HG03469 (cell line): ENCODE results near the gene SYT1.
A peak's percentile ranks its signal among the peaks of the same experiment; 100 is the strongest.
"Not testable (repeated sequence)": the region's sequence is repeated elsewhere in the genome, so short reads cannot be mapped to it uniquely, and the experiment has no call there.

ENCODE experiments used
- ATAC-seq: cut with Tn5 transposase; IDR thresholded peaks from one replicate; pipeline ENCODE4 v1.9.1; 2021; ENCODE audit warnings: mild to moderate bottlenecking, moderate library complexity, moderate number of reproducible peaks; ENCODE audit not compliant: unreplicated experiment

SYT1 gene

DNA sequence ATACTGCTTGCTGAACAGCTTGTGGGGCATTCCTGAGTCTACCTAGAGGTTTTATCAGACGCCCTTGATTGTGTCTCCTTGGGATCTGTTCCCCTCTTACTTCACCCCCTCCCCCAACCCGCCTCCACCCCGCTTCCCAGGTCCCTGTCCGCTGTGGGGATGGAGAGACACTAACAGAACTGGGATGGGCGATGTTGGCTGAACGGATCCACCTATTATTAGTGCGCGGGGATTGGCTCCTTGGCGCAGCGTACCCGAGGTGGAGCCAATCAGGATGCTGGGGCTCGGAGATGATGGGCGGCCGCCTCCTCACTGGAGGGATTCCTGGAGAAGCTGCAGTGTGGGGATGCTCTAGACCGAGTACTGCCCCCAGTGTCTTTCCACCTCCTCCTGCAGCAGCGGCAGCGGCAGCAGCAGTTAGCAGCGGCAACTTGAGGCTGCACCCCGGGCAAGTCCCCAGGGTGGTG is at the start of gene SYT1:
Gene SYT1 (plus strand): TSS at position 372 of the 467 bp plus-strand sequence.
- ATAC-seq: no peak

DNA sequence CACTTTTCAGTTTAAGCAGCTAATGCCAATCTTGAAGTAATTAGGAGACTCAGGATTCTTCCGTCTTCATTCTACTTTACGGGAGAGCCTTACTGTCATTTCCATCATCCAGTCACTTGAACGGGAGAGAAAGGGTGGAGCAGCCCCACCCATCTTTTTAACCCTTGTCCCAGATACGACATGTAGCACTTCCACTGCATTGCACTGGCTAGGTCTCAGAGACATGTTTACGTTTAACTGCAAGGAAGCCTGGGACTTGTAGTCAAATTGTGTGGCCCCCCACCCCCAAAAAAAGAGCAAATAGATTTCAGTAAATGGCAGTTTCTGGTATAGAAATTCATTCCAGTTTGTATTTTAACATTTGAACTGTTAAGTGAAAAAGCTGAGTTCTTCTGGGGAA is 46.1 kb upstream of the SYT1 start:
- ATAC-seq: no peak

DNA sequence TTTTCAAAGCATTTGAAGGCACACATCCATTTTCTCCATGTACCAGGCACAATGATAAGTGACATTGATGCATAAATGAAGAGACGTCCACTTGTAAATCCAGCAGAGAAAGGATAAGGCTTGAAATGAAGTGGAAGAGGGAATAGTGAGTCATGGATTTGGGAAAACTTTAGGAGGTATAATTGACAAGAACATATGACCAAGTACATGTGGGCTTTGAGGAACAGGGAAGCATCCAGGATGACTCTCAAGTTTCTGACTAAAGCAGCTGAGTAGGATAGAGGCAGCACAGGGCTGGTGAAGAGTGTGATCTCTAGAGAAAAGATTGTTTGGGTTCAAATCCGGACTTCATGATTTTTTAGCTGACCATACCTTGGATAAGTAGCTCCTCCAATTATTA is 43.6 kb upstream of the SYT1 start:
- ATAC-seq: no peak

DNA sequence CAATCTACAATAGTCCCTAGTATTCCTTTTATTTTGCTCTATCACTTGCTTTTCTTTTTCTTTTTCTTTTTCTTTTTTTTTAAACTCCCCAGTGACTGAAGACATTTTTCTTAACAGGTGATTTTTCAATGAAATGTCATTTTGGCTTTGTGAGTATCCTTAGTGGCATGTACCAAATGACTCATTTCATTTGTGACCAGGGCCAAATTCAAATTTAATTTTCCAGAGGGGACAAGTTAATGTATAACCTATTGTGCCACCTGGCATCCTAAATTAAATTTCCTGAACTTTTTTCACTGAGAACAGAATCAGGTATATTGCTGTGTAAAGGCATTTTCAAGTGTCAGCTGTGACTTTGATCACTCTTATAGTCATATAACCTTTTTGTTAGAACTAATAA is 39.7 kb upstream of the SYT1 start:
- ATAC-seq: no peak

DNA sequence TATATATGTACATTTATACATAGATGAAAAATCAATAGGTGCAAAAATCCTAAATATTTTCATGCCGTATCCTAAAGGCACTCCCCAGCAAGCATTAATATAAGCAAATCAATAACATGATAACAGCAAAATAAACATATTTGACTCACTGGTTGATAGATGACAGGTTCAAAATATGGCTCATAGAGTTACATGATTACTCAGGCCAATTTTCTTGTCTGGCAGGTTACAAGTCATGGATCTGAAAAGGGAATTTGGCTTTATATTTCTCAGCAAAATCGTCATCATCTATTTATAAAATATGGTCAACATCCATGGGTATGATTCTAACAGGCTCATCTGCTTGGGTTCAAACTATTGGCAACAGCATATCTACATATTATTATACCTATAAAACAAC is 34.9 kb upstream of the SYT1 start:
- no peak for ATAC-seq

DNA sequence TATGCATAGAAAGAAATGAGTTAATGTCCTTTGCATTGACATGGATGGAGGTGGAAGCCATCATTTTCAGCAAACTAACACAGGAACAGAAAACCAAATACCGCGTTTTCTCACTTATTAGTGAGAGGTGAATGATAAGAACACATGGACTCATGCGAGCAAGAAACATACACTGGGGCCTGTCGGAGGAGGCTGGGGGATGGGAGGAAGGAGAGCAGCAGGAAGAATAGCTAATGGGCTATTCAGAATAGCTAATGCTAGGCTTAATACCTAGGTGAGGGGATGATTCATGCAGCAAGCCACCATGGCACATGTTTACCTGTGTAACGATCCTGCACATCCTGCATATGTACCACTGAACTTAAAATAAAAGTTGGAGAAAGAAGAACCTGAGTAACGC is 29.1 kb upstream of the SYT1 start:
- no peak for ATAC-seq

DNA sequence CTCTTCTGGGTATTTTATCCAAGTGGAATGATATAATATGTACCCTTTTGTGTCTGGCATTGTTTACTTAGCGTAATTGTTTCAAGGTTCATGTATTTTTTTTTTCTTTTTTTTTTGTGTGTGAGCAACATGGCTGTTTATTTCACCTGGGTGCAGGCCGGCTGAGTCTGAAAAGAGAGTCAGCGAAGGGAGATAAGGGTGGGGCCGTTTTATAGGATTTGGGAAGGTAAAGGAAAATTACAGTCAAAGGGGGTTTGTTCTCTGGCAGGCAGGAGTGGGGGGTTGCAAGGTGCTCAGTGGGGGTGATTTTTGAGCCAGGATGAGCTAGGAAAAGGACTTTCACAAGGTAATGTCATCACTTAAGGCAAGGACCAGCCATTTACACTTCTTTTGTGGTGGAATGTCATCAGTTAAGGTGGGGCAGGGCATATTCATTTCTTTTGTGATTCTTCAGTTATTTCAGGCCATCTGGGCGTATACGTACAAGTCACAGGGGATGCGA is 24.0 kb upstream of the SYT1 start:
- ATAC-seq: not testable (repeated sequence)

DNA sequence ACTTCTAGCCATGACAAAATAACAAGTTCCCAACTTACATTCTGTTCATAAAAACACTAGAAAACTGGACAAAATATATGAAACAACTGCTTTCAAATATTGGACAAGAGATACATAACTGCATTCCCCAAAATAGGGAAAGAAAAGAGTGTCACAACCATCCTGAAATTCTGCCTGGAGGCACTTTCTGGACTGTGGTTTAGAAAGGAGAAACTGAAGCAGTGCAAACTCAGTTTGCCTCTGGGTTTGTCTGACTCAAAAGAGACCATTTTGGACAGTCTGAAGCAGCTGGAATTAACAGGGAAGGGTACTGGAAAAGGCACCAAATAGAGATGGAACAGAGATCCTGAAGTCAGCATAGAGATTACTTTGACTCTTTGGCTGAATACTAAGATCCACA is 11.3 kb upstream of the SYT1 start:
- no peak for ATAC-seq

DNA sequence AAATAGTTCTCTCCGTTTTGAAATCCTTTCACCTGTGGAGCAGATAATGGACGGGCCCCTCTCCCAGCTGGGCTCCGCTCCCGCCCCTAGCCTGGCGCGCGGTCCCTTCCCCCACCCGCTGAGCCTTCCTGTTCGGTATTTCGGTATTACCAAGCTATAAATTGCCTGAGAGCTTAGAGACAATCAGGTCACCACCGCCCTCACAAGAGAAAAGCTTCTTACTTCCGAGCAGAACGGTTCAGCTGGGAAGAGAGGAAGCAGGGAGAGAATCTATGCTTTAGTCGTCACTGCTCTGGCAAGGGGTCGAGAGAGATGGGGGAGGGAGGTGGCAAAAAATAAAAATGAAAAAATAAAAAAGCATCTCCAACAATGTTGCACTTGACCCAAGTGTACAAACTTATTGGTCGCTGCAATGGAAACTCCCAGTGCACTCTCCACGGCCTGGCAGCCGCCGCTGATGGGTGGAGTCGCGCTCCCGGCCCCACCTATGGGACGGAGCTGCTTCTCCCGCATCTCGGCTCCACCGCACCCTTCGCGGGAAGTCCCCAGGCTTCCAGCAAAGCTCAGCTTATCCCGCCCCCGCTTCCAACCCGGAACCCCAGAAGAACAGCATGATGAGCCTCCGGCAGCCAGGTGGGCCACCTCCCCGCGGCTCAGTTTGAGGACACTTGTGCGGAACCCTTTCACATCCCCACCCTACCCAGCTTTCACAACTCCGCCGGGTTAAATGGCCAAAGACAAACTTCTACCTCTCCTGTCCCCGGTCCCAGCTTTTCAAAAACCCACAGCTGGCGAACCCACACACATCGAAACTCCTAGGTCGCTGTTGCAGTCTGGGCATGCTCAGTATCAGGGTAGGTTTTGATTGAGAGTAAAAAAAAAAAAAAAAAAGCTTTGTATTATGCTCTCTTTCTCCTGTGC is 832 bp upstream of the SYT1 start:
- ATAC-seq: no peak

DNA sequence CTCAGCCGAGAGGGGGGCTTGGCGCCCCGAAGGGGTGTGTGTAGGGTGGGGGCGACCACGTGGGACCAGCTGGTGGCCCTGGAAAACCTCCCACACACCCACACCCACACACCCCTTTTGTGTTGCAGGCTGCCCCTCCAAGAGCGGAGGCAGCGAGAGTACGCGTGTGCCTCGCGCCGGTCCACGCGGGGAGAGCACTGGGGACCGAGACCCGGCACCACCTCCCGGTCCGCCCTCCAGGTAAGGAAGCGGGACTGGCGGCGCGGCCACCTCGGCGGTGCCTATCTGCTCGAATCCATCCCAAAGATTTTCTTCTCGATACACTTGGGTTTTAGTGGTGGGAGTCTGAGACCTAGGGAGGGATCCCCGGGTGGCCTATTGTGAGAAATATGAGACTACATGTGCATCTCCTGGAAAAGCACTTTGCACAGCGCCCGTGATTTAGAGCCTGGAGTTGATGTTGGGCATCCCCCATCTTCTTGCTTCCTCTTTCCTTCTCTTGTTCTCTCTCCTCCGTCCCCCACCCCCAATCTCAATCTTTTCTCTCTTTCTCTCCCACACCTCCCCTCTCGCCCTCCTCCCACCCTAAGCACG is 393 bp downstream of the SYT1 start:
- no peak for ATAC-seq

DNA sequence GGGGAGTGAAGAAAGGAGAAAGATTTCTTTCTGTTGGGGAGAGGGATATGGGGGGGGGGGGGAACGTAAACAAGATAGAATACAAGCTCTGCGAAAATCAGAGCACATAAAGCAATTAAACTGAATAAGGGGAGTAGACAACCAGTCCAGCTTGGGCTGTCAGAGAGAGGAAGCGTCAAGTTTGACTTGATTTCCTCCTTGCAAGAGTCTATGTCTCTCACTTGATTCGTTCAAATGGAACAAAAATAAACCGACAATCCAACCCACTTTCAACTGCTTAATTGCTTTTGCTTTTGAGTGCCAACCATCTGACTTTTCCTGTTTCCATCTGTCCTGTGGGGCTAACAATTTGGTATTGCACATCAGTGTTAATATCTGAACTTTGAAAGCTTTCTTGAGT is 942 bp downstream of the SYT1 start:
- ATAC-seq: no peak

DNA sequence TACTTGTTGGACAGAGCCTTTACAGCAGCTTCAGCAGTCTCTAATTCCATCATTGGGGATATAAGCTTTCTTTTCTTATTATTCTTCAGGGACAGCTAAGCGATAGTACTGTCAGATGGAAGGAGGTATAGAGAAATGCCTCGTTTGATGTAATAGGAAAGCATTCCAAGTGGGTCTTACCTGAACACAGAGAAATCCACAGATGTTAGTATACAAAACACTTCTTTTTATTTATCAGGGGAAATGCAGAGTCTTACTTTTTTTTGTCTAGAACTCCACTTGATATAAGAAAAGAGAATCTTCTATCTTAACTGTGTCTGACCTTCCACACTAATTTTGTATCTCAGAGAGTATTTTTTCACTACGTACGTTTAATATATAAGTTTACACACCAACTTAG is 1.9 kb downstream of the SYT1 start:
- no peak for ATAC-seq

DNA sequence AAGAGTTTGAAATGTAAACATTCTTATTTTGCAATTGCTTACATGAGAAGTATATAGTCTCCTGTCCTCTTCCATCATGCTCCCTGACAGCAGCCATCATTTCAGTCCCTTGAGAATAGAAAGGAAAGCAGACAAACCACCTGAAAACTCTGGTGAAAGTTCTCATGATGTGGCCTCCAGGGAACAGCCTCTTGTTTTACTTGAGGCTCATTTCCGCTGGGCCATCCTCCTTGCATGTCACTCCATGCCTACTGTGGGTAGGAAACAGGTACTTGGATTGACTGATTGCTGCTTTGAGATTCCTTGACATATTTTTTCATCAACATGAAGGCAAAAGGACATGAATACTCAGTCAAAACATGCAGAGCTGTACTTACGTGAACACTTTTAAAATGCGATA is 6.0 kb downstream of the SYT1 start:
- no peak for ATAC-seq

DNA sequence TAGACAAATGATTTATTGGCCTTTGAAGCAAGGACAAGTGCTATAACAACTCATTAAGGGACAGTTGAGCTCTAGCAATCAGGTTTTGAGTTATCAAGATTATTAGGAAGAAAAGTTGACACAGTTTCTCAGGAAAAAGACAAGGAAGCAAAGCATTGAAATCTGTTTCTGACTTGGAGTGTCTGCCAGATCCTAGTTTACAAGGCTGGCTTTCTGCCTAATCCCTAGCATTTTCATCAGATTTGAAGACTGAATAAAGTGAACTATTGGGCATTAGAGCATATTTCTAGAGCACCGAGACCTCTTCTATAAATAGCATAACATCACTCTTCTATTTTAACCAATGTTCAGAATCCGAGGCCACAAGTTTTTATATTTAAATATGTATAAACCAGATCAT is 7.0 kb downstream of the SYT1 start:
- no peak for ATAC-seq

DNA sequence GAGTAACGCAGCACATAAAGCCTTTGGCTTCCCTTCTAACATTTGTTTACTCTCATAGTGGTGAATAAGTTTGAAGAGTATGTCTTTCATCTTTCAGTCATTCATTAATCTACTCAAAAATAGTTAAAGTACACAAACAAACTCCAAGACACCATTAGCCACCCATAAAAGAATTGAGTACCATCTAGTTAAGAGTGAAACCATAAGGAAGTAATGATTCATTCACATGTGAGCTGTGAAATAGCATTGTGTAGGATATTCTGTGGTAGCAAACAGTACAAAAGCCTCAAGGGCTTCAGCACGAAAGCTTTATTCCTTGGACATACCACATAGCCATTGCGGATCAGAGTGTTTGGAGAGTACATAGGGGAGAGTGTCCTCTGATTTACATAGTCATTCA is 13.9 kb downstream of the SYT1 start:
- ATAC-seq: no peak

DNA sequence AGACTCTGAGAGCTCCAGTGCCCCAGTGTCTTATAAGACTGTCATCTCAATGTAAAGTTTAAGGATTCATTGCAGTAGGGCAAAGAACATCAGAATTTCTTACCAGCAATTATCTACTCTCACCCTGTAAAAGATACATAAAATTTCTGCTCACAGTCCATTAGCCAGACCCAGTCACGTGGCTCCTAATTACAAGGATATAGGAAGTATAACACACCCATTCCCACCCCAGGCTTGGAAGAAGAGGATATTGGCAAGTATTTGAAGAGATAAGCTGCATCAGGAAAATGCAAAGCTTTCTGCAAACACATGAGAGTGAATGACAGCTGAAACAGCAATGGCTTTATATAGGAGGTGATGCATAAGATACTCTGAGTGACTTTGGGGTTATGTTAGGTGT is 14.3 kb downstream of the SYT1 start:
- ATAC-seq: no peak

DNA sequence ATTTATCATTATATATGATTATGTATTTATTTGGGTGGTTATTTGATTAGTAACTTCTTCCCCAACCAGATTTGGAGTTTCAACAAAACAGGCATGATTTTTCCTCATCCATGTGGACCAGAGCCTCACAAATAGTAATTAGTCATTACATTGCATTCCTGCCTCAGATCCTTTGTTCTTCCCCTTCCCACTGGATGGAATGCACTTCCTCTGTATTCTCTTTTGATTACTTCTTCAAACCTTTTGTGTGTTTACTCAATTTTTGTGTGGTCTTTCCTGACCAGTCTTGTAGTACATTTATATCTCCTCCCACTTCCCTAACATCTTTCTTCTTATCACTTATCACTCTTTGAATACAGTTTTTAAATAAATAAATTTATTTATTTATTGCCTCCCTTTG is 15.5 kb downstream of the SYT1 start:
- ATAC-seq: no peak

DNA sequence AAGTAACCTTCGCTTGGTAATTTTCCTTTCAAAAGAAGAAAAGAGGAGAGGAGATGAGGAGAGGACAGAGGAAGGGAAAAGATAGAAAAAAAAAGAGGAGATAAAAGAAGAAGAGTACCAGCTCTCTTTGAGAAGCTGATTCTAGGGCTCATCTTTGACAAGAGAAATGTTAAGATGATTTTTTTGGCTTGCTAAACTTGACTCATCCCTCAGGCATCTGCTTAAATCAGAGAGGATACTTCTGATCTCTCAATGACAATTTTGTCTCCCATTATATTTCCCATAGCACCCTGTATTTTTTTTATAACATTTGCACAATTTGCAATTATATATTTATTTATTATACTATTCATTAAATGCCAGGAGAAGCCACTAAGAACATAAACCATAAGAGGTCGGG is 17.1 kb downstream of the SYT1 start:
- no peak for ATAC-seq

DNA sequence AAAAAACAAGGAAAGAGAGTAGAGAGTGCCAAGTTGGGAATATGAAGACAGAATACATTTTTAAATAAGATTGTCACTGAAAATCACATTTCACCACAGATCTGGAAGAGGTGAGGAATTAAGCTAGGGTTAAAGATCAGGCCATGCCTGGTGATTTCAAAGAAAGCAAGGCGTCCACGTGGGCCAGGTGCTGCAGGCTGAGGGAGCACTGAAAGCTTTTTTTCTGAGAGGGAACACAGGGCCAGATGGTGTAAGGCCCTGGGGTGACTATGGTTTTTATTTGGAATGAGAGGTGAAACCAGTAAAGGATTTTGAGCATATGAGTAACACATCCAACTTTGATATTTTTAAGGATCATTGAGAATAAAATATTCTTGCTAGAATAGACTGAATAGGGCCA is 20.9 kb downstream of the SYT1 start:
- no peak for ATAC-seq

DNA sequence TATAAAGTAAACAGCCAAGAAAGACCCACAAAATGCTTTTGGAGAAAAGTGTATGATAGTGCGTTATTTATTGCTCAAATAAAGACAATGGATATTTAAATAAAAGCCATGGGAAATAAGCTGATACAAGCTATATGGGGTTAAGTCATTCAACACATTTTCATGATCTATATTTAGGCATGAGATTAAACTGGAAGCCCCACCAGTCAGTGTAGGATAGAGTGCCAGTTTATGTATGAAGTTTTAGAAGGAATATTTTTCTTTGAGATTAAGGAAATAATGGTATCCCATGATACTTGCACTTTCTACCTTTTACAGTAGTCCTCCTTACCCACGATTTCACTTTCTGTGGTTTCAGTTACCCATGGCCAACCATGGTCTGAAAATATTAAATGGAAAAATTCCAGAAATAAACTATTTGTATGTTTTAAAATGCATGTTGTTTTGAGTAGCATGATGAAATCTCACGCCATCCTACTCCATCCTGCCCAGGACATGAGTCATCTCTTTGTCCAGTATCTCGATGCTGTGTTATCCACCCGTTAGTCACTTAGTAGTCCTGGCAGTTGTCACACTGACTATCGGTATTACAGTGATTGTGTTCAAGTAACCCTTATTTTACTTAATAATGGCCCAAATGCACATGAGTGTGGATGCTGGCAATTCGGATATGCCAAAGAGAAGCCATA is 22.3 kb downstream of the SYT1 start:
- ATAC-seq: no peak

DNA sequence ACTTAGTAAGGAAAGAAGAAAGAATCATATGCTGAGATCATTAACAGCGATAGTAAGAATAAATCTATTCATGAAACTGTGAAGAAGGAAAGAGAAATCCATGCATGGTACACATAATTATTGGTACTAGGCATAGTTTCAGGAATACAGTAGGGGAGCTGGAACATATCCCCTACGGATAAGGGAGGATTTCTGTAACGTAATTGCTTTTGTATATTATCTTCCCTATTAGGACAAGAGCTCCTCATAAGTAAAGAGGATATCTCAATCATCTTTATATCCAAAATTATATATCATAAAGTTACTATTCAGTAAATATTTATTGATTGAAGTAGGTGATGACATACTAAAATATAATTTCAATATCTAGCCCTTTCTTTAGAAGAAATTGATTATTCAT is 22.9 kb downstream of the SYT1 start:
- ATAC-seq: no peak

DNA sequence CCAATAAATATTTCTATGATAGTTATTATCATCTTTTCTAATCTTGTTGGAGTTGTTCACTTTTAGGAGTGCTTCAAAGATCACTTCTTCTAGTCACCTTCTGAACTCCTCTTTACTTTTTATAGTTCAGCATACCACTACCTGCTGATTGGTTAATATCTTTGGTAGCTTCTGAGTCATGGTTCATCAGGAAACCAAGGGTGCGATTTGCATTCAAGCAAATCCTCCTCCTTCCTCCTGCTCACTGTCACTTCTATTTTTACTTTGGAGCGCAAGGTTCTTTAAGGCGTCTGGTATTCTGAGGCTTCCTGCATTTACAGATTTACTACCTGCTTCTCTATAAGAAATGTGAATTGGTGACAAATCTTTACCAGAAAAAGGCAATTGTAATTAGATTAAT is 24.0 kb downstream of the SYT1 start:
- peak; percentile 98 for ATAC-seq
